Midbrain (tissue), 1 donor: Measurements from ENCODE around the gene LSS.
A peak's percentile ranks its signal among the peaks of the same experiment; 100 is the strongest.
"Not testable (repeated sequence)": the region's sequence is repeated elsewhere in the genome, so short reads cannot be mapped to it uniquely, and the experiment has no call there.

Experiments used
- DNase-seq: peaks from one replicate; lab custom pipeline; 2025; lab: John Stamatoyannopoulos, UW

LSS gene

DNA sequence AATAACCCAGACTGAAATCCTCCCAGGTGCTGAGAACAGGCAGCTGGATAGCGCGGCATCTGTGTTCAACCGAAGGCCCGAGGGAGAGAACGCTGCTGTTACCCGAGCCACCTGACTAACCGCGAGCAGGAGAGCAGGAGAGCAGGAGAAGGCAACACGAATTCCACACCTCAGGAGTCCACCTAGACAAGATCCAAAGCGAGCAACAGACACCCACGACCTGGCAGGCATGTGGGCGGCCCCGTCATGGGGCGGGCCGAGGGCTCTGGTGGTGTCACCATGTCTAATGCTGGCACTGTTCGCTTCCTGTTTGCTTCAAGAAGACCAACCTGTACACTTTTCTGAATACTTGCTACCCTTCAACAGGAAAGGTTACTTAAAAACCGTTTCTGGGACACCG, 23.4 kb downstream of the LSS start:
- DNase-seq = no peak

DNA sequence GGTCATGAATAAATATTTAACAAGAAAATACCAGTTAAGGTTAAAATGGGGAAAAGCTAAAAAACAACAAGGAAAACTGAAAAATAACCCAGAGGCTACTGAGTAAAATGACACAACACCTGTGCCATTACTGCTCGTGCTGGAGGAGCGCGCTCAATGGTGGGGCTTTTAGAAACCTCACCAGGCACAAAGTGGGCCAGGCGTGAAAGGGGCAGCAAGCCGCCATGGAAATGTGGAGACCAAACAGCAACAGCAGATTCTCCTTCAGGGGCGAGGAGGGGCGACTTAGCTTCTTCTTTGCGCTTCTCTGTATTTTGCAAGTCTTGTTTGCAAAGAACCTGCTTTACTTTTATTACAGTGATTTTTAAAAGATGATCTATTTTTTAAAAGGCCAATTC, 25.4 kb downstream of the LSS start:
- DNase-seq = no peak

DNA sequence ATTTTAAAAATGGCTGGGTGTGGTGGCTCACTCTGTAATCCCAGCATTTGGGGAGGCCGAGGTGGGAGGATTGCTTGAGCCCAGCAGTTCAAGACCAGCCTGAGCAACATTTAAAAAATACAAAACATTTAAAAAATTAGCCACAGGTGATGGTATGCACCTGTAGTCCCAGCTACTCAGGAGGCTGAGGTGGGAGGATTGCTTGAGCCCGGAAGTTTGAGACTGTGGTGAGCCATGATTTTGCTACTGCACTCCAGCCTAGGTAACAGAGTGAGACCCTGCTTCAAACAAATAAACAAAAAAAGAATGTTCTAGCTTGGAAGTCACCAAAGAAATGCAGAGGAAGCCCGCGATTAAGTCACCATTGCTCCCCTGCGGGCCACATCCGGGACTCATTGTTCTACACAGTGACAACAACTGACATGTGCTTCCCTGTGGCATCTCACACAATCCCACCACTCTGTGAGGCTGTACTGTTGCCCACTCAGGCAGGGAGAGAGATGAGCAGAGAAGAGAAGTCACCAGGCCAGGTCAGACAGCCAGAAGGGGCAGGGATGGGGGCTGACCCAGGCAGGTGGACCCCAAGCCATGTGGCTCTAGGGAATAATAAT, 25.9 kb downstream of the LSS start:
- no peak for DNase-seq

DNA sequence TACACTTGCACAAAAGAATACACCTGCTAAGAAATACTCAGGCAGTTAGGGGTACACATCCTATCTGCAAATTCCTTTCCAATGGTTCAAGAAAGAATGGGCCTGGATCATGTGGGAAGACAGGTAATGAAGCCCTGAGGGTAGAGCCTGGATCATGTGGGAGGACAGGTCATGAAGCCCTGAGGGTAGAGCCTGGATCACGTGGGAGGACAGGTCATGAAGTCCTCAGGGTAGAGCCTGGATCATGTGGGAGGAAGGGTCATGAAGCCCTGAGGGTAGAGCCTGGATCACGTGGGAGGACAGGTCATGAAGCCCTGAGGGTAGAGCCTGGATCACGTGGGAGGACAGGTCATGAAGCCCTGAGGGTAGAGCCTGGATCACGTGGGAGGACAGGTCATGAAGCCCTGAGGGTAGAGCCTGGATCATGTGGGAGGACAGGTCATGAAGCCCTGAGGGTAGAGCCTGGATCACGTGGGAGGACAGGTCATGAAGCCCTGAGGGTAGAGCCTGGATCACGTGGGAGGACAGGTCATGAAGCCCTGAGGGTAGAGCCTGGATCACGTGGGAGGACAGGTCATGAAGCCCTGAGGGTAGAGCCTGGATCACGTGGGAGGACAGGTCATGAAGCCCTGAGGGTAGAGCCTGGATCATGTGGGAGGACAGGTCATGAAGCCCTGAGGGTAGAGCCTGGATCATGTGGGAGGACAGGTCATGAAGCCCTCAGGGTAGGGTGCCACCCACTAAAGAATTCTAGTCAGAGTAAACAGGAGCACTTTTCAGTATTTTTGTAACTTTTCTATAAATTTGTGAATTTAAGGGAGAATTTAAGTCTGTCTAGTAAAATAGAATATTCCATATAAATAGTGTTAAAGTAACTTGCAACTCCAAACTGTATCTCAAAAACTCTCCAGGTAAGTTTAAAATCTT, 27.4 kb downstream of the LSS start:
- not testable (repeated sequence) for DNase-seq

DNA sequence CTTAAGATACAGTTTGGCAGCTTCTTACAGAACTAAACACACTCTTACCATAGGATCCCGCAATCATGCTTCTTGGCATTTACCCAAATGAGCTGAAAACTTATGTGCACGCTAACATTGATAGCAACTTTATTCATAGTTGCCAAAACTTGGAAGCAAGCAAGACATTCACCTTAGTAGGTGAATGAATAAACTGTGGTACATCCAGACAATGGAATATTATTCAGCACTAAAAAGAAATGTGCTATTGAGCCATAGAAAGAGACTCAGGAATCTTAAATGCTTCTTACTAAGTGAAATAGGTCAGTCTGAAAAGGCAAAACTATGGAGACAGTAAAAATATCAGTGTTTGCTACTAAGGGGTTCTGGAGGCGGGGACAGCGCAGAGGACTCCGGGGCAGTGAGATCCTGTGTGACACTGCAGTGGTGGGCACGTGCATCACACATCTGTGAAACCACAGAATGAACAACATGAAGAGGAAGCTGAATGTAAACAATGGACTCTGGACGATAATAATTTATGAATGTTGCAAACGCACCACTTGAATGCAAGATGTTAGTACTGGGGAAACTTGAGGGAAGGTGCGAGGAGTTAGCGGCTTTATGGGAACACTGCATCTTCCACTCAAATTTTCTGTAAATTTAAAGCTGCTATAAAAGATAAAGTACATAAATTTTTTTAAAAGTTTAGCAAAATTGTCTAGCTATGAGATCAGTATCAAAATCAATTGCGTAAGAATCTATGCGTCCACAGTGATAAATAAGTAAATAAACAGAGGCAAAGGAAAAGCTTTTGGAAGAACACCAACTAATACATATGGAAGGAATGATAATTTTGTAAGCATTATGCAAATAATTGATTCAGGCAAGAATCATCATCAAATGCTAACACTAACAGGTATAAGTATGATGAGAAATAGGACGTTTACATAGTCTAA, 28.9 kb downstream of the LSS start:
- DNase-seq = no peak

DNA sequence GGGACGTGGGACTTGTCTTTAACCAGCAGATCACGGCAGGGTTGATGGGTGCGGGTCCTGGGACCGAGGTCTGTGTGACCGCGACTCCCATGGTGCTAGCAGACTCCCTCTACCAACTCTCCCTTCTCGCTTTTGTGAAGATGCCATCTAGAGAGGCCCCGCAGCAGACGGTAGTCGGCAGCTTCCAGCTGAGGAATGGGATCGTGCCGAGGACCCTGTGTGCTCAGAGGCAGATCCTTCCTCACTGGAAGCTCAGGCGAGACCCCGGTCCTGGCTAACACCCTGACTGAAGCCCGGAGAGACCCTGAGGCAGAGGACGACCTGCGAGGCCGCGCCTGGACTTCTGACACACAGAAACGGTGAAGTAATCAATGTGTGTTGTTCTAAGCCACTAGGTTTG, 31.8 kb downstream of the LSS start:
- no peak for DNase-seq

DNA sequence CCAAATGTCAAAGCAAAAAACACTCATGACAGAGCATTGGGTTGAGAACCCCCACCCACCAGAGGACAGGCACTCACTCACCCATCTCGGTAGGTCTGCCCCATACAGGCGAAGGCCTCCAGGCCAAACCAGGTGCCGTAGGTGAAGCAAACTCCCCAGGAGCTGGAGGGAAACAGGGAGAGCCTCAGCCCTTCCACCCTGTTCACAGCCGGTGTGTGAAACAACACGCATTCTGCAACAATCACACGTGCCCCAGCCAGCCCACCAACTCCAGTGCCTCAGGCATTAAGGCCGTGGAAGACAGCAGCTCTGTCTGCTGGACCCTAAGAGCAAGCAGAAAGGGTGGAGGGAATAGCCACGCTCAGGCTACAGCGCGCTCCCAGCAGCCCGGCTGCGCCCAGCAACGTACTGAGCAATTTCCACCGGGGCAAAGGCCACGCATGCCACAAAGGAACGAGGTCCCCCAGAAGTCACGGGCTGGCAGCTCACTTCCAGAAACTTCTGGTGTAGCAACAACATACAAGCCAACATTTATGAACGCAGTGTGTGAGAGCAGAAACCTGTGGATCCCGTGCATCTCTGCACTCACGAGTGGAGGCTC, 32.9 kb downstream of the LSS start:
- DNase-seq = no peak

DNA sequence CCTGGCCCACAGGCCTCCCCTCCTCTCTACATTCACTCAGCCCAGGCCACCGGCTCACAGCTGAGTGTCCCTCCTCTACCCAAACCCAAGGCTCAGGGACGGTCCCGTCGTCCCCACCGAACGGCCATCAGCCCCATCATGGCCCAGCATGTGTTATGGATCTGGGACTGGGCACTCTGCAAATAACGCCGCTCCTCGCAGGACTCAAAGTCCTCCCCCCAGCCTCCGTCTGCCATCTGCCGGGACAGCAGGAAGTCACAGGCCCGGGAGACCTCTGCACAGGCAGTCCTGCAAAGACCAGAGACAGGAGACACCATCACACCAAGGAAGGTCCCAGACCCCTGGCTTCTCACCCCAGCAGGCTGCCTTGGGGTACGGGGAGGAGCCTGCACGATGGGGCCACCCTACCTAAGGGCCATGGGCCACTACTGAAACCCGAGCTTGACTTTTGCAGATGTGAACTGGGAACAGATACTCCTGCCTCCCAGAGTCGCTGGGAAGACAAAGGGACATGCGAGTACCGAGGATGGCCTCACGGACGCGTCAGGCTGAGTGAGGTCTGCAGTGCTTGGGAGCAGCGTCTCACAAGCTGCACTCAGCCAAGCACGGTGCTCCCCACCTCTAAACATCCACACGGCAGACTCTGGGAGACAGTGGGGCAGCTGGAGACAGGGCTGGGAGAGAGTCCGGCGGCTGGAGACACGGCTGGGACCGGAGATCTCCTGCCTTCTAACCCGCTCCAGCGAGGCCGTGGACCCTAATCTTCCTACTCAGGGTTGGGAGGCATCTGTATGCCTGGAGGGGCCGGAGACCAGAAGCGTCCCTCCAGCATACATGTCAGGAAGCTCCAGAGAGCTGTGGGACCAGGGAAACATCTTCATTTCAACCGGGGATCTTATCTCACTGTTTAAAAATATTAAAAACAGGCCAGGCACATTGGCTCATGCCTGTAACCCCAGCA, 33.9 kb downstream of the LSS start:
- no peak for DNase-seq

DNA sequence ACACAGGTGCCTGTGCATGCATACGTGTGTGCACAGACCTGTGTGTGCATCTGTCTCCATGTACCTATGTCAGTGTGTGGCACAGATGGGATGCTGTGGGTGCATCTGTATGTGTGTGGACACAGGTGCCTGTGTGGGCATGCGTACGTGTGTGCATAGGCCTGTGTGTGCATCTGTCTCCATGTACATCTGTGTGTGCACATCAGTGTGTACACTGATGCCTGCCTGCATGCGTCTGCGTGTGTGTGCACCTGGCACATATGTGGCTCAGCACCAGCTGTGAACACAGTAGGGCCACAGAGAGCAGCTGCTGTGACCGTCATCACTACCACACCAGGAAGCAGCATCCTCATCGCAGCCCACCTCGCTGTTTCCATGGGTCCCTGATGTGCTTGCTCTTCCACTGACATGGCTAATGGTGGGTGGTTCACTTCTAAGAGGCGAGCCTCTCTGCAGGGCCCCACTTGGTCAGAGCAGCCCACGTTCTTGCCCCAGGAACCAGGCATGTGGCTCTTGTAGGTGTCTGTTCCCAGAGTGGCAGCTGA, 34.7 kb downstream of the LSS start:
- no peak for DNase-seq

DNA sequence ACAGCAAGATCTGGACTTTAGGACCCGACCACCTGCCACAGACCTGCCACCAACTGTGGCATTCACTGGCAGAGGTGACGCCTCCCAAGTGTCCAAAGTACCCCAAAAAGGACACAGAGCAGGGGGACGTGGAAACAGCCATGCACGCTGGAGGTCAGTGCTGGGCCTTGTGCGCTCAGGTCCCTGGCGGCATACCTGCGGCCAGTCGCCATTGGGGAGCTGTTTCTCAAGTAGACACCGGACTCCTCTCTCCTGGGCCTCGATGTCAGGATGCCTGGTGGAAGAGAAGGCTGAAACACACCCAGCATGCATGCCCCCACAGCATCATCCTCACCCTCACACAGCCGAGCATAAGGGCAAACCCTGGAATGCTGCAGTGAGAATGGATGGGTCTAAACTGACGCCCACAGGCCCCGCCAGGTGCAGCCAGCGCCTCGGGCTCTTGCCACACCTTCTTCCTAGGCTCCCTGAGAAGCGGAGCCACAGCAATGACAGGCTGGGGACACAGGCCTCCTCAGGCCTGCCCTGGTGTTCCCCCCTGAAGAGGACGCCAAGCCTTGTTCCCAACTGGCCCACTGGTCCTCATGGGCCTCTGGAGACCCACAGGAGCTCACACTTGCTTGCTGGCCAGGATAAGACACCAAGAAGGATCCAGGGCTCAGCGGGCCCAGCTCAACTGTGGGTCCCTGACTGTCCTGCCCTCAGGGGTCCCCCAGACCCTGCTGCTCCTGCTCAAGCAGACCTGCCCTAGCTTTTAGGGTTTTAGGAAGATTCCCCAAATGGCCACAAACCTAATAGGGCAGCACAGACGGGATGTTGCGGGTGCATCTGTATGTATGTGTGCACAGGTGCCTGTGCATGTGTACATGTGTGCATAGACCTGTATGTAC, 36.6 kb downstream of the LSS start:
- no peak for DNase-seq

DNA sequence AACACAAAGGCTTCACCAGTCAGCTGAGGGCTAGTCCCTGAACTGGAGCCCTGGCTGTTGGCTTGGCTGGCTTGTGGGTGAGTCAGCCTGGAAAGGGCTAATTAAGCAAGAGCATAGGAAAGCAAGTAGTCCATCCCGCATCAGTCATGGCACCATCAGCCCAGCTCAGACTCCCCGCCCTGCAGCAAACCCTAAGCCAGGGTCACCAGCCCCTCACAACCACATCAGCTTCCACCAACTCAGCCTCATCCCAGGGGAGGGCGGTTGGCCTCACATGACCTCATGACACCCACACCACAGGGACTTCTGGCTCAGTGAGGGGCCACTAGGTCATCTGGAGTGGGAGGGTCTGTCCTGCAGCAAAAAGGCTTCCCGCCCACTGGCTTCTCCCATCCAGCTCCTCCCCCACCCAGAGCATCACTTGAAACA, 37.3 kb downstream of the LSS start:
- DNase-seq = no peak

DNA sequence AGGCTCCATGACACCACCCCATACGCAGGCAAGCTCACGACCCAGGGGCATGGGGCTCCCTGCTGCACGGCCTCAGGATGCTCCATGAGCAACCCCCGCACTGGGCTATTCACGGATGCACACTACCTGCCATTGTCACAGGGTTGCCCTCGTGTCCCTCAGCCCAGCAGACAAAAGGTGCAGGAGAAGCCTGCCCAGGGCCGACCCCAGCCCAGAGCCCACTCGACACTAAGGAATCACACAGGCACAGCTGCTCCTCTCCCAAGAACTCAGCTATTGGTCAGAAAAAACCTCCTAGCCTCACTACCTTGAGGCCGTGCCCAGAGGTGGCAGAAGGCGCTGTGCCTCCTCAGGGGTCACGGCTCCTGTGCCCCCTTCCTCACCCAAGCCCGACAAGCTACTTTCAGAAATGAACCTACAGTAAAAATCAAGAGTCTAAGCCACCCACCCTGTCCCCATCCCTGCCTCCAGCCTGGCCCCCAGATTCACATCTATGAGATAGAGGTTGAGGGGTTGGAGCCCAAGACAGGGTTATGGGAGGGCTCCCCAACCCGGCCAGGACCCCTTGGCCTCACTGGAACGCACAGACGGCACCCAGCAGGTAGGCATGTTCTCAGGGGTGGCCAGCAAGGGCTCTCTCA, 38.0 kb downstream of the LSS start:
- DNase-seq = no peak

DNA sequence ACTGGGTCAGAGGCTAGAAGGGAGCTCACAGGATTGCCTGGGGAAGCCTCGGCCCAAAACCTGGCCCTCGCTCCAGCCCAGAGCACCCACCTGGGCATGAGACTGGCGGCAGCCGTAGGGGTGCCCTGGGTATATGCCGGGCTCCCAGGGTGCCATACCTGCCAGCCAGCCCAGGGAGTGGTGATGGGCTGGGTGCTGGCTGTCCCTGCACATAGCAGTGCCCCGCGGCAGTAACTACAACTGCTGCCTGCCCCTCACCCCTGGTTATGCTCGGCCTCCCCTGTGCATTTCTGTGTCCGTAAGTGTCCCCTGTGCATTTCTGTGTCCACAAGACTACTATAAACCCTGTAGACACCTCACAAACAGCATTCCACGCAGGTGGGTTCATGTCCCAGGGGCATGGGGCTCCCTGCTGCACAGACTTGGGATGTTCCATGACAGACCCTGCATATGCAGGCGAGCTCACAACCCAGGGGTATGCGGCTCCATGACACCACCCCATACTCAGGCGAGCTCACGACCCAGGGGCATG, 38.5 kb downstream of the LSS start:
- no peak for DNase-seq

DNA sequence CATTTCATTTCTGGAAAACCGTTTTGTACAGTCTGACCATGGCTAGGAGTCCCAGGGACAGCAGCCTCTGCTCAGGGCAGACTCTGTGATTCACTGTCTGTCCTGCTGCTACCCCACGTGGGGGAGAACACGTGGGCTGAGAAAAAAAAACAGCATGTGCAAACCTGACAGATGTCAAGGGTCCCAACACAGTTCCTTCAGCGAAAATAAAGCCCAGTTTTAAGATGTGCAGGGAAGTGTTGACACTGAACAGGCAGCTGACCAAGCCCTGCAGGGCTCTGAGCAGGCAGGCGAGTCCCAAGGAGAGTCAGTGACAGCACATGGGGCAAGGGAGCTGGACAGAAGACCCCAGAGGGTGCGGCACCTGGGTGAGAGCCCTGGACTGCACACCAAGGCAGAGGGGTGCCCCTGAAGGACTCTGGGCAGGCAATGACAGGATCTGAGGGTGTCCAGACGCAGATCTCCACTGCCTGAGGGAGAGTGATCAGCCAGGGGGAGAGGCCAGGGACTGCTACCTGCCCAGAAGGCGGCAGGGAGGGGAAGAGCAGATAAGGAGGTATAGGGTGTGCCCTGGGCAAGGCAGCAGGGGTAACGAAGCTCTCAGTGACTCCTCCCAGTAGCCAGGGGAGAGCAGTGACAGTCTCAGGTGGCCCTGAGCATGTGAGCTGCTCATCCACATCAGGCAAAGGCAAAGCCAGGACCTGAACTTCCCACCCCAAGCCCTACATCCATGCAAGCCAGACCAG, 39.2 kb downstream of the LSS start:
- DNase-seq = peak; percentile 17

DNA sequence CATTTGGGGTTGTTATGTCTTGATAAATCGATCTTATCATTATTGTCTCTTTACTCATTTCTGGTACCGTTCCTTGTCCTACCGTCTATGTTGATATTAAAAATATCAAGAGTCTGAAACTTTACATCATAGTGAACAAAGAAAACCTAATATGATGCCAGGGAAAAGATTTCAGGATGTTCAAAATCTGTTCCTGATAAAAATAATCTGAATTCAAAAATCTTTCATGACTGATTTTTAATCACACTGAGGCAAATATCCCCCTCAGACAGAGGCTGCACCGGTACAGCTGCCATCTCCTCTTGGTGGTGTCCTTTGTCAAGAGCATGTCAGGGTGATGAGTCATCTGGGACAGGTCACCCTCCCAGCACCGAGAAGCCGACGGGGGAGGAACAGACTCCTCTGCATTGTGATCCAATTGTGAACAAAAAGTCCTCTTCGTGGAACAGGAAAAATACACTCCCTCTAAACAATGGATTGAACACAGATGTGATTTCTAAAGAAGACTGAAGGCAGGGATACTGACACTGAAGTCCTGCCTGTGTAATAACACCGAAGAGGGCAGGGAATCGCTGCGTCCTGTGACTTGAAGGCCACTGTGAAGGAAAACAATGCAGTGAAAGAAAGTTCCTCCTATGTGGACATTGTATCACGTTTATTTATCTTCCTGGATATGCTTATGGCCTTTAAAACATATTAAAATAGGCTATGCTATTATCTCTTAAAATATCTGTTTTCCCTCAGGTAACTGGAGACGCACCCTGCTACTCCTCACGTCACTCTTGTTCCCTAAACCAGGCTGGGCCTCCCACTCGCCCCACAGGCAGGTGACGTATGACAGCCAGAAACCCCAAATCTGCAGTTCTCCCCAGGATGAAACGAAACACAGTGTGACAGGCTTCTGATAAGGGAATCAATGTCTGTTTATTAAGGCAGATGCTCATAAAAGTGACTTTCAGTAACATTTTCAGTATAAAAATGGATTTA, 40.1 kb downstream of the LSS start:
- peak; percentile 70 for DNase-seq

DNA sequence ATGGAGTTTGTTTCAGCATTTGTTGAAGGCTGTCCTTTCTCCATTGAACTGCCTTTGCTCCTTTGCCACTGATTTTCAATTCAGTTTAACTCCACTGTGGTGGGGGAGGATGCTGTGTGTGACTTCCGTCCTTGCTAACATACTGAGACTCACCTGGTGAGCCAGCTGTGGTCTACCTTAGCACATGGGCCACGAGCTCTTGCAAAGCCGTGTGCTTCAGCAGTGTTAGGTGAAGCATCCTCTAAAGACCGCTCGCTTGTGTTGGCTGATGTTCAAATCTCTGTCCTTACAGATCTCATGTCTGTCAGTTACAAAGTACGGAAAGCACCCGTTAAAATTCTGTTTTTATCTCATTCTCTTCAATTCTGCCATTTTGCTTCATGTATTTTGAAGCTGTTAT, 40.8 kb downstream of the LSS start:
- no peak for DNase-seq

DNA sequence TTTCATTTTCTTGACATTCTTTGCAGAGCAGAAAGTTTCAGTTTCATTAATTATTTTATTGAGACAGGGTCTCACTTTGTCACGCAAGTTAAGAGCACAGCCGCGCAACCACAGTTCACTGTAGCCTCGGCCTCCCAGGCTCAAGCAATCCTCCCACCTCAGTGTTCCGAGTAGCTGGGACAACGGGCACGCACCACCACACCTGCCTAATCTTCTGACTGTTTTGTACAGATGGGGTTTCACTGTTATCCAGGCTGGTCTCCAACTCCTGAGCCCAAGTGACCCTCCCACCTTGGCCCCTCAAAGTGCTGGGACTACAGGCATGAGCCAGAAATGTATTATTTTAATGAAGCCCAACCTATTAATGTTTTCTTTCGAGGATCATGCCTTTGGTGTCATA, 41.3 kb downstream of the LSS start:
- DNase-seq = no peak
